Choroid plexus epithelial cell (primary cell): Measurements from ENCODE around the gene LAPTM5.

Source experiments
- DNase-seq: peaks from one replicate; pipeline ENCODE4 v3.0.0-alpha.2; 2010; ENCODE audit warnings: low read depth
- H3K4me3 ChIP-seq: 2 replicates; pipeline ENCODE4 v1.5.1; 2011; ENCODE audit warnings: low read depth, mild to moderate bottlenecking, control low read depth, low read length, moderate library complexity
- CTCF ChIP-seq: conservative IDR thresholded peaks from 2 replicates; pipeline ENCODE4 v1.5.1; 2011; ENCODE audit warnings: low read depth, mild to moderate bottlenecking, control low read depth, inconsistent platforms, low read length, moderate library complexity

The LAPTM5 gene

GRCh38 chr1:30712583-30712982, 45.0 kb downstream of the LAPTM5 start:
- H3K4me3 ChIP-seq, result no peak overlapping the region
- TF ChIP-seq CTCF, result no peak
- no peak for DNase-seq

- no peak overlapping the region for H3K4me3 ChIP-seq
- no peak for TF ChIP-seq CTCF
- no peak for DNase-seq
Measured at GRCh38 chr1:30710407-30710806, 47.2 kb downstream of the LAPTM5 start.

- no peak overlapping the region for H3K4me3 ChIP-seq
- TF ChIP-seq CTCF, result no peak
- DNase-seq, result no peak
Measured at GRCh38 chr1:30708361-30708728, 49.2 kb downstream of the LAPTM5 start.

- no peak overlapping the region for H3K4me3 ChIP-seq
- DNase-seq, result peak; percentile 78
- TF ChIP-seq CTCF, result peak; percentile 93
Measured at GRCh38 chr1:30707412-30708360, 49.9 kb downstream of the LAPTM5 start.

GRCh38 chr1:30706528-30706927, 51.0 kb downstream of the LAPTM5 start:
- DNase-seq, result peak; percentile 46
- no peak overlapping the region for H3K4me3 ChIP-seq
- TF ChIP-seq CTCF, result no peak

- no peak for TF ChIP-seq CTCF
- DNase-seq, result no peak
Measured at GRCh38 chr1:30705698-30706097, 51.9 kb downstream of the LAPTM5 start.

More at GRCh38 chr1:30705698-30706097, 51.9 kb downstream of the LAPTM5 start:
- H3K4me3 ChIP-seq, result no peak overlapping the region
